Measurements from ENCODE around the gene ZDHHC11. TPM values are rescaled to one million over a fixed set of nuclear protein-coding genes. Genes with fewer than 3 reads are reported as not detected.
"Not testable (repeated sequence)": the region's sequence is repeated elsewhere in the genome, so short reads cannot be mapped to it uniquely, and the experiment has no call there.

Gene ZDHHC11
- total and polyA plus RNA-seq, 7 experiments from 2014 or later = 0.20 to 22.1 (median 8.8) TPM; not detected in 1

DNA sequence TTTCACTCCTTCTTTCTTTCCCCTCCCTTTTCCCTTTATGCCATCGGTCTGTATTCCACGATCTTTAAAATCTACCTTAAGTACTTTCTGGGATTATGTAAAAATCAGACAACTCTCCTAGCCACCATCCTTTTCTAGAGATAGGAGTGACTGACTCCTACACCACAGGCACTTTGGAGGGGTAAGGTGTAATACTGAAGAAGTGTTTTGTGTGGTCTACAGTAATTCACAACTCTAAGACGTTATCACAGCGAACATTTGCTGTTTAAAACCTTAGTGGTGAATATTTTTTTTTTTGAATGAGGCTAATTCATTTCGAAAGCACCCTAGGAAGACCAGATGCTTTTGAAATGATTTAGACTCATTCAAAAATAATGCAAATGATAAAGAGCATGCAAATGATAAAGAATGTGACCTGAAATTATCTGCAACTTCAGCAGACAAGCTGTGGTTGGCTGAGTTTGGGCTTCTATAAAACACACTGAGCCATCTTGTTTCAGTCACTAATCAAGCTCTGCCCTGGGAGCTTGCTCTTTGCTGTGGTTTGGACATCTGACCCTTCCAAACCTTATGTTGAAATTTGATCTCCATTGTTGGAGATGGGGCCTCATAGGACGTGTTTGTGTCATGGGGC lies 52.2 kb downstream of the ZDHHC11 start:
- H3K27ac ChIP-seq (ENCODE audit: low read depth, low read length); H3K4me3 Mint-ChIP-seq; intact Hi-C loops (cut with micrococcal nuclease); ATAC-seq; H3K27ac Mint-ChIP-seq; H3K4me3 ChIP-seq (ENCODE audit: low read length); H3K9me3 ChIP-seq (ENCODE audit: control insufficient read depth in 2 of 3, low read length in 3 of 3); H3K4me1 Mint-ChIP-seq; POLR2A ChIA-PET; CTCF ChIA-PET; DNase-seq; H3K27me3 ChIP-seq (ENCODE audit: control insufficient read depth in 2 of 2, insufficient read depth in 2 of 2, low read length in 2 of 2); H3K4me1 ChIP-seq (ENCODE audit: control insufficient read depth in 2 of 2, insufficient read depth in 2 of 2, low read length in 2 of 2); H3K36me3 ChIP-seq (ENCODE audit: control insufficient read depth in 2 of 3, insufficient read depth in 3 of 3, low read length in 3 of 3): not testable (repeated sequence)
- Mint-ChIP-seq H3K9me3 (peaks cover 4 to 34% (median 14%) of the 10 kb centered on the region in 11 donors), H3K36me3 (peaks cover 4 to 19% (median 10%) of the 10 kb centered on the region in 5 donors), H3K27me3 (peaks cover 0 to 52% (median 22%) of the 10 kb centered on the region in 5 donors)

DNA sequence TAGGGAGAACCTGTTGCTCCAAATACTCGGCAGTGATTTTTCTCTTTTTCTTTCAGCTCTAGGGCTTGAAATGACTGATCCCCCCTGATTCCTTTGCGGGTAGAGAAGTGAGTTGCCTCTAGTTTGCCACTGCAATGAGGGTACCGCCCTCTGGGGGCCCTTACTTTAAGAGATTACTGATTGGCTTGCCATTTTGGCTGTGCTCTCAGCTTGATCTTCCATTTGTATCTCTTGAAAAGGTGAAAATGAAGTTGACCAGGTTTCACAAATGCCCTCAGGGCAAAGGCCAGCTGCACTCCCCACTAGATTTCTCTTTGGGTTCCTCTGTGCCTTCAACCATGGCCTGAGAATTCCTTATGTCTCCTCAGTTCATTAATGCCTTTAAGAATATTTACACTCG lies 52.8 kb downstream of the ZDHHC11 start:
- intact Hi-C loops (cut with micrococcal nuclease); DNase-seq; H3K27me3 ChIP-seq (ENCODE audit: control insufficient read depth in 2 of 2, insufficient read depth in 2 of 2, low read length in 2 of 2); H3K27ac ChIP-seq (ENCODE audit: low read depth, low read length); POLR2A ChIA-PET; H3K4me1 Mint-ChIP-seq; H3K4me3 Mint-ChIP-seq; H3K36me3 ChIP-seq (ENCODE audit: control insufficient read depth in 2 of 3, insufficient read depth in 3 of 3, low read length in 3 of 3); H3K27ac Mint-ChIP-seq; H3K9me3 ChIP-seq (ENCODE audit: control insufficient read depth in 2 of 3, low read length in 3 of 3); H3K4me3 ChIP-seq (ENCODE audit: low read length); H3K4me1 ChIP-seq (ENCODE audit: control insufficient read depth in 2 of 2, insufficient read depth in 2 of 2, low read length in 2 of 2); ATAC-seq; CTCF ChIA-PET: not testable (repeated sequence)
- Mint-ChIP-seq H3K9me3 (peaks cover 6 to 35% (median 18%) of the 10 kb centered on the region in 11 donors), H3K27me3 (peaks cover 0 to 53% (median 22%) of the 10 kb centered on the region in 5 donors), H3K36me3 (peaks cover 4 to 21% (median 12%) of the 10 kb centered on the region in 5 donors)

DNA sequence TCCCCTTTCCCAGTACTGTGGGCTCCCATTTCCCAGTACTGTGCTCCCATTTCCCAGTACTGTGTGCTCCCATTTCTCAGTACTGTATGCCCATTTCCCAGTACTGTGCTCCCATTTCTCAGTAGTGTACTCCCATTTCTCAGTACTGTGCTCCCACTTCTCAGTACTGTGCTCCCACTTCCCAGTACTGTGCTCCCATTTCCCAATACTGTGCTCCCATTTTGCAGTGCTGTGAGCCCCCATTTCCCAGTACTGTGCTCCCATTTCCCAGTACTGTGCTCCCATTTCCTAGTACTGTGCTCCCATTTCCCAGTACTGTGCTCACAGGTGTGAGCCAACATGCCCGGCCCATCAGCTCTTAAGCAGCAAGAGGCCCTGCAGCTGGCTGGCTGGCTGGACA lies 54.9 kb downstream of the ZDHHC11 start:
- H3K4me1 Mint-ChIP-seq; ATAC-seq; H3K4me3 ChIP-seq (ENCODE audit: low read length); CTCF ChIA-PET; intact Hi-C loops (cut with micrococcal nuclease); H3K27ac ChIP-seq (ENCODE audit: low read depth, low read length); DNase-seq; H3K27ac Mint-ChIP-seq; POLR2A ChIA-PET; H3K27me3 ChIP-seq (ENCODE audit: control insufficient read depth in 2 of 2, insufficient read depth in 2 of 2, low read length in 2 of 2); H3K36me3 ChIP-seq (ENCODE audit: control insufficient read depth in 2 of 3, insufficient read depth in 3 of 3, low read length in 3 of 3); H3K4me3 Mint-ChIP-seq; H3K9me3 ChIP-seq (ENCODE audit: control insufficient read depth in 2 of 3, low read length in 3 of 3); H3K4me1 ChIP-seq (ENCODE audit: control insufficient read depth in 2 of 2, insufficient read depth in 2 of 2, low read length in 2 of 2): not testable (repeated sequence)
- Mint-ChIP-seq H3K27me3 (peaks cover 5 to 38% (median 8%) of the 10 kb centered on the region in 5 donors), H3K9me3 (peaks cover 2 to 41% (median 19%) of the 10 kb centered on the region in 11 donors), H3K36me3 (peaks cover 4 to 15% (median 9%) of the 10 kb centered on the region in 5 donors)

DNA sequence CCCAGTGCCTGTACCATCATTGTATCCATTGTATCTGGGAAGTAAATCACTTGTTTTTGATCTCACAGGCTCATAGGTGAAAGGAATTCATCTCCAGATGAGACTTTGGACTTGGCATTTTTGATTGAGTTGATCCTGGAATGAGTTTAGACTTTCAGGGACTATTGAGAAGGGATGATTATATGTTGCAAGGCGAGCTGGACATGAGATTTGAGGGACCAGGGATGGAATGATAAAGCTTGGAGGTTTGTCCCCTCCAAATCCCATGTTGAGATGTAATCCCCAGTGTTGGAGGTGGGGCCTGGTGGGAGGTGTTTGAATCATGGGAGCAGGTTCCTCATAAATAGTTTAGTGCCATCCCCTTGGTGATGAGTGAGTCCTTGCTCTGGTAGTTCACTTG lies 55.8 kb downstream of the ZDHHC11 start:
- Mint-ChIP-seq H3K36me3 (peaks cover 4 to 15% (median 9%) of the 10 kb centered on the region in 5 donors), H3K27me3 (peaks cover 6 to 41% (median 13%) of the 10 kb centered on the region in 5 donors), H3K9me3 (peaks cover 2 to 50% (median 25%) of the 10 kb centered on the region in 11 donors)
- H3K4me3 ChIP-seq (ENCODE audit: low read length); CTCF ChIA-PET; POLR2A ChIA-PET; H3K36me3 ChIP-seq (ENCODE audit: control insufficient read depth in 2 of 3, insufficient read depth in 3 of 3, low read length in 3 of 3); H3K27ac ChIP-seq (ENCODE audit: low read depth, low read length); H3K27ac Mint-ChIP-seq; H3K27me3 ChIP-seq (ENCODE audit: control insufficient read depth in 2 of 2, insufficient read depth in 2 of 2, low read length in 2 of 2); H3K4me3 Mint-ChIP-seq; DNase-seq; H3K9me3 ChIP-seq (ENCODE audit: control insufficient read depth in 2 of 3, low read length in 3 of 3); ATAC-seq; intact Hi-C loops (cut with micrococcal nuclease); H3K4me1 ChIP-seq (ENCODE audit: control insufficient read depth in 2 of 2, insufficient read depth in 2 of 2, low read length in 2 of 2); H3K4me1 Mint-ChIP-seq: not testable (repeated sequence)

DNA sequence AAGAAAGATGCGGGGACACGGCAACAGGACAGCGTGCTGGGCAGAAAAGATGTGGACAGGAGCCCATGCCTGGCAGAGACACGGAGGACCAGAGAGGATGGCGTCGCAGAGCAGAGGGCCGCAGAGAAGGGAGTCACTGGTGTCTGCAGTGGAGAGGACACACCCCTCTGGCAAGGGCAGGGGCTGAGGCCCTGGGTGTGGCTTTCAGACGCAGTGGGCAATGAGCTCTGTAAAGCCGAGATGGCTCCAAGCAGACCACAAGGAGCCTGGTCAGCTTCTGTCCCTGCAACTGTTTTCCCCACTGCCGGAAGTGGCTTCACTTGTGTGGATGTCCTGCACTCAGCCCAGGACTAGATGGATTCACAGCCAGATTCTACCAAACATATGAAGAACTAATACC lies 62.1 kb downstream of the ZDHHC11 start:
- POLR2A ChIA-PET; H3K4me1 Mint-ChIP-seq; H3K27ac Mint-ChIP-seq; H3K27ac ChIP-seq (ENCODE audit: low read depth, low read length); H3K4me3 ChIP-seq (ENCODE audit: low read length); ATAC-seq; DNase-seq; H3K4me3 Mint-ChIP-seq; H3K9me3 ChIP-seq (ENCODE audit: control insufficient read depth in 2 of 3, low read length in 3 of 3); CTCF ChIA-PET; H3K36me3 ChIP-seq (ENCODE audit: control insufficient read depth in 2 of 3, insufficient read depth in 3 of 3, low read length in 3 of 3); H3K36me3 Mint-ChIP-seq; H3K27me3 ChIP-seq (ENCODE audit: control insufficient read depth in 2 of 2, insufficient read depth in 2 of 2, low read length in 2 of 2); H3K4me1 ChIP-seq (ENCODE audit: control insufficient read depth in 2 of 2, insufficient read depth in 2 of 2, low read length in 2 of 2): not testable (repeated sequence)
- H3K27me3 Mint-ChIP-seq = peaks cover 0 to 31% (median 19%) of the 10 kb centered on the region in 5 donors
- H3K9me3 Mint-ChIP-seq = peaks cover 0 to 52% (median 24%) of the 10 kb centered on the region in 11 donors
- intact Hi-C loops (cut with micrococcal nuclease) = loop anchor here in 1 of 2 donors (10.0 kb wide), 1 partner anchor 1006 kb away; the partner anchor contains the start of gene MRPL36

DNA sequence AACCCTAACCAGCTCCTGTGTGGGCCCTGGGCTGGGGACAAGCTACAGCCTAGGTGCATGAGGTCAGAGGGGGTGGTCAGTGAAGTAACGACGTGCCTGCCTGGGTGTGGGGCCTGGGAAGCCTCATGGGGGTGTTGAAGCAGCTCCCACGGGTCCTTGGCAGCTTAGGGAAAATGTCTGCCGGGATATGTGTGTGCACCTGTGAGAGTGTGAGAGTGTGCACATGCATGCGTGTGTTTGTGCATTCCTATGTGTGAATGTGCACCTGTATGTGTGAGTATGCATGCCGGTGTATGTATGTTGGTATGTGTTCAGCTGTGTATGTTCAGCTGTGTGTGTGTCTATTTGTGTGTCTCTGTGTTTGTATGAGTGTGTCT lies 62.9 kb downstream of the ZDHHC11 start:
- POLR2A ChIA-PET; H3K27me3 ChIP-seq (ENCODE audit: control insufficient read depth in 2 of 2, insufficient read depth in 2 of 2, low read length in 2 of 2); H3K4me3 Mint-ChIP-seq; DNase-seq; H3K36me3 Mint-ChIP-seq; H3K4me1 ChIP-seq (ENCODE audit: control insufficient read depth in 2 of 2, insufficient read depth in 2 of 2, low read length in 2 of 2); H3K27ac Mint-ChIP-seq; H3K4me3 ChIP-seq (ENCODE audit: low read length); ATAC-seq; H3K9me3 ChIP-seq (ENCODE audit: control insufficient read depth in 2 of 3, low read length in 3 of 3); CTCF ChIA-PET; H3K4me1 Mint-ChIP-seq; H3K27ac ChIP-seq (ENCODE audit: low read depth, low read length); H3K36me3 ChIP-seq (ENCODE audit: control insufficient read depth in 2 of 3, insufficient read depth in 3 of 3, low read length in 3 of 3): not testable (repeated sequence)
- peaks cover 0 to 43% (median 16%) of the 10 kb centered on the region in 11 donors for H3K9me3 Mint-ChIP-seq
- intact Hi-C loops (cut with micrococcal nuclease) = loop anchor here in 1 of 2 donors (10.0 kb wide), 1 partner anchor 1007 kb away; the partner anchor contains the start of gene MRPL36
- H3K27me3 Mint-ChIP-seq = peaks cover 0 to 24% (median 18%) of the 10 kb centered on the region in 5 donors
